CD4-positive, alpha-beta T cell (primary cell): ENCODE results near the gene HHEX. TPM values are rescaled to one million over a fixed set of nuclear protein-coding genes. Genes with fewer than 3 reads are reported as not detected.

Experiments used
- ATAC-seq: fragments of 200-7000 bp; cut with Tn5 transposase; one replicate; pipeline ENCODE4 v1.10.0; 2022; ENCODE audit warnings: mild to moderate bottlenecking; ENCODE audit not compliant: poor library complexity
- CTCF ChIA-PET: fragments of 350-600 bp; sonication (Branson Sonifier 250); formaldehyde crosslinking; loops from one replicate; lab custom pipeline; 2021; ENCODE audit warnings: antibody characterized with exemption, inconsistent platforms; lab: Charles Lee
- POLR2A ChIA-PET: fragments of 350-600 bp; sonication (Branson Sonifier 250); formaldehyde crosslinking; loops from one replicate; lab custom pipeline; 2021; ENCODE audit warnings: antibody characterized with exemption, inconsistent platforms; lab: Charles Lee
- DNase-seq, 14 experiments: peaks; one replicate each; pipeline ENCODE4 v3.0.0-alpha.2; 2013 to 2020; ENCODE audit warnings: mixed read lengths in 2 of 14
- H3K27ac ChIP-seq, 2 donors: one replicate each; pipeline versions ENCODE4 v1.5.1 to v1.7.0; 2013; ENCODE audit warnings: low read length in 2 of 2, low read depth in 1 of 2, mild to moderate bottlenecking in 1 of 2
- H3K27me3 ChIP-seq, 2 experiments: 1 replicate in 1 of 2; 2 replicates in 1 of 2; pipeline versions ENCODE4 v1.6.1 to v1.7.0; 2013; ENCODE audit warnings: low read length in 2 of 2, control low read depth in 1 of 2, mild to moderate bottlenecking in 1 of 2, moderate library complexity in 1 of 2; ENCODE audit not compliant: insufficient read depth in 2 of 2, control insufficient read depth in 1 of 2
- H3K36me3 ChIP-seq: one replicate; pipeline ENCODE4 v1.6.1; 2013; ENCODE audit warnings: low read length, control low read depth; ENCODE audit not compliant: insufficient read depth
- H3K4me1 ChIP-seq: one replicate; pipeline ENCODE4 v1.6.1; 2013; ENCODE audit warnings: low read length, control low read depth; ENCODE audit not compliant: insufficient read depth
- H3K4me3 ChIP-seq: one replicate; pipeline ENCODE4 v1.5.1; 2013; ENCODE audit warnings: mild to moderate bottlenecking, low read length, moderate library complexity
- H3K9me3 ChIP-seq, 2 experiments: 1 replicate in 1 of 2; 2 replicates in 1 of 2; pipeline versions ENCODE4 v1.6.1 to v1.7.0; 2013; ENCODE audit warnings: low read length in 2 of 2, mild to moderate bottlenecking in 2 of 2, control low read depth in 1 of 2, moderate library complexity in 1 of 2; ENCODE audit not compliant: control insufficient read depth in 1 of 2, insufficient read depth in 1 of 2
- H3K27ac Mint-ChIP-seq: one replicate; pipeline ENCODE4 v1.8.0; 2020; ENCODE audit warnings: mixed read lengths
- H3K27me3 Mint-ChIP-seq: one replicate; pipeline ENCODE4 v1.8.0; 2021; ENCODE audit warnings: mixed read lengths
- H3K36me3 Mint-ChIP-seq: one replicate; pipeline ENCODE4 v1.8.0; 2021; ENCODE audit warnings: low read depth, mixed read lengths
- H3K4me1 Mint-ChIP-seq: one replicate; pipeline ENCODE4 v1.8.0; 2021; ENCODE audit warnings: low read depth, mixed read lengths
- H3K4me3 Mint-ChIP-seq: one replicate; pipeline ENCODE4 v1.8.0; 2020; ENCODE audit warnings: mild to moderate bottlenecking, mixed read lengths
- H3K9me3 Mint-ChIP-seq: one replicate; pipeline ENCODE4 v1.8.0; 2020; ENCODE audit warnings: mixed read lengths
- intact Hi-C, 2 experiments: fragments of 100-400 bp; cut with DNase I in 1 of 2; cut with micrococcal nuclease in 1 of 2; formaldehyde crosslinking; loops; one replicate each; pipeline versions ENCODE4 v1.15.1 to v1.9.0; 2023 to 2025; cut with DNase I, micrococcal nuclease
- total RNA-seq, 174 experiments: library from RNA in 2 of 174; stranded (reverse) in 2 of 174; gene quantifications; one replicate each; pipeline ENCODE4 v1.2.3 and lab custom pipeline; 2021 to 2026
- TF ChIP-seq, protein P1 (sequence below): fragments of 200-600 bp; IDR thresholded peaks from one replicate; pipeline ENCODE4 v1.8.0; 2022; ENCODE audit warnings: antibody characterized with exemption, mild to moderate bottlenecking

The HHEX gene
- total RNA-seq, 2 experiments from 2014 or later = 0.96 to 1.0 TPM

- H3K27me3 Mint-ChIP-seq = peaks cover 56% of the 10 kb centered on the region
Observed at GRCh38 chr10:92681306-92681834, 8.4 kb upstream of the HHEX start.

DNA sequence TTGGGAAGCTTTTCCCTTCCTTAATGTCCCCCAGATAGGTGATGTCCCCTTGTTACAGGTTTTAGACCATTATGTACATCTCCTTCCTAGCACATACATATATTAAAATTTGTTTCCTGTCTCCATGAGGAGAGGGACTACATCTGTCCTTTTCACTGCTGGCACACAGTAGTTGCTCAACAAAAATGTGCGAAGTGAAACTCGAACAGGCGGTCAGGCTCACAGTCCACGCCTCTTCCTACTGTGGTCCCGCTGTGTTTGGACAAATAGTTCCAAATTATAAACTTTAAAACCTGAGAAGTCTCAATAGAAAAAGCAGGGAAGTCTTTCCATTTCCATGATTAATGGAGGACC, 1.2 kb upstream of the HHEX start:
- H3K27me3 Mint-ChIP-seq = peaks cover 80% of the 10 kb centered on the region
- H3K9me3 Mint-ChIP-seq = peaks cover 5% of the 10 kb centered on the region
- ChIA-PET POLR2A (no interaction called here), CTCF (no interaction called here)
- peaks cover 37% of the 10 kb centered on the region for H3K4me1 ChIP-seq
- peaks cover 0 to 24% of the 10 kb centered on the region in 2 experiments for H3K9me3 ChIP-seq
- H3K27me3 ChIP-seq = peaks cover 36 to 47% of the 10 kb centered on the region in 2 experiments
- H3K4me1 Mint-ChIP-seq = peaks cover 32% of the 10 kb centered on the region
- DNase-seq (no peak), ATAC-seq (no peak)
- no peaks in the 10 kb centered on the region for H3K36me3 ChIP-seq
- no peaks in the 10 kb centered on the region for H3K36me3 Mint-ChIP-seq
- intact Hi-C loops = no loop called here
- peak overlapping the region; percentile 82 for H3K4me3 Mint-ChIP-seq
- TF ChIP-seq, protein P1, sequence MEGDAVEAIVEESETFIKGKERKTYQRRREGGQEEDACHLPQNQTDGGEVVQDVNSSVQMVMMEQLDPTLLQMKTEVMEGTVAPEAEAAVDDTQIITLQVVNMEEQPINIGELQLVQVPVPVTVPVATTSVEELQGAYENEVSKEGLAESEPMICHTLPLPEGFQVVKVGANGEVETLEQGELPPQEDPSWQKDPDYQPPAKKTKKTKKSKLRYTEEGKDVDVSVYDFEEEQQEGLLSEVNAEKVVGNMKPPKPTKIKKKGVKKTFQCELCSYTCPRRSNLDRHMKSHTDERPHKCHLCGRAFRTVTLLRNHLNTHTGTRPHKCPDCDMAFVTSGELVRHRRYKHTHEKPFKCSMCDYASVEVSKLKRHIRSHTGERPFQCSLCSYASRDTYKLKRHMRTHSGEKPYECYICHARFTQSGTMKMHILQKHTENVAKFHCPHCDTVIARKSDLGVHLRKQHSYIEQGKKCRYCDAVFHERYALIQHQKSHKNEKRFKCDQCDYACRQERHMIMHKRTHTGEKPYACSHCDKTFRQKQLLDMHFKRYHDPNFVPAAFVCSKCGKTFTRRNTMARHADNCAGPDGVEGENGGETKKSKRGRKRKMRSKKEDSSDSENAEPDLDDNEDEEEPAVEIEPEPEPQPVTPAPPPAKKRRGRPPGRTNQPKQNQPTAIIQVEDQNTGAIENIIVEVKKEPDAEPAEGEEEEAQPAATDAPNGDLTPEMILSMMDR = no peak
- no peak overlapping the region for H3K27ac Mint-ChIP-seq
- H3K4me3 ChIP-seq = peak overlapping the region; percentile 57
- no peak overlapping the region for H3K27ac ChIP-seq

More at GRCh38 chr10:92681306-92681834, 8.4 kb upstream of the HHEX start:
- no peak overlapping the region for H3K27ac ChIP-seq
- H3K27me3 ChIP-seq = no peaks in the 10 kb centered on the region
- peak in 1 of 14 experiments; percentile 6 for DNase-seq
- H3K27ac Mint-ChIP-seq = no peak overlapping the region
- no peaks in the 10 kb centered on the region for H3K36me3 Mint-ChIP-seq
- ChIA-PET POLR2A (no interaction called here), CTCF (no interaction called here)
- intact Hi-C loops = no loop called here
- no peaks in the 10 kb centered on the region for H3K9me3 ChIP-seq
- H3K4me1 Mint-ChIP-seq = no peaks in the 10 kb centered on the region
- TF ChIP-seq, protein P1 = no peak
- H3K4me3 ChIP-seq = no peak overlapping the region
- H3K4me1 ChIP-seq = no peaks in the 10 kb centered on the region
- no peaks in the 10 kb centered on the region for H3K36me3 ChIP-seq
- no peak overlapping the region for H3K4me3 Mint-ChIP-seq
- ATAC-seq = no peak
- peaks cover 8% of the 10 kb centered on the region for H3K9me3 Mint-ChIP-seq

DNA sequence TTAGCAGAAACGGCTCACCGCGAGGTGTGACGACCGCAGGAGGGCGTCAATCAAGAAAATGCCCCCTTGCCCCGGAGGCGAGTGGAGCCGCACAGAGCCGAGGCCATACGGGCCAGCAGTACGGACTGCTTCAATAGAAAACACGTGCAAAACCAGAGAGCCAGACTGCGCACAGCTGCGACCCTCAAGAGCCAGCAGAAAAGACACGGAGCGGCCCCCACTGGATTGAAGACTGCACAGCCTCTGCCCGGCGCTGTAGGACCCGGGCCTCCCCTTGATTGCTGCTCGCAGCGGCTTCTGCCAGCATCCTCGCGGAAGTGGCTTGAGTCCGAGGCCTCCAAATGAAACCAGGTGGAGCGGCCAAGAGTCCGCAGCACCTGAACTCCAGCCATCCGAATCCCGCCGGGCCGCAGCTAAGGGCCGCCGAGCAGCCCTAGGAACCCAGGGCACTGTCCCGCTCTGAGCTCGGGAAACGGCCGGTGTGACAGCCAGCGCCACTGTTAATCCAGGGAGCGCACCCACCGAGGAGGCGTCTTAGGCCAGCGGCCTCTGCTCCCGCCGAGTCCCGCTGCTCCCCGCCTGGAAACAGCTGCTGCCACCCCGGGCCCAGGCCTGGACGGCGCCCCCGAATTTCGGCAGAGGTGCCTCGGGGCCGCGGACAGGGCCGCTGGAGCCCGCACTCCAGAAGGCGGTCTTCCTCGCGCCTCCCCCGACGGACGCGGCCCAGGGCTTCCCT, 660 bp upstream of the HHEX start:
- CTCF ChIA-PET = no interaction called here
- peak; percentile 16 for ATAC-seq
- peaks cover 82% of the 10 kb centered on the region for H3K27me3 Mint-ChIP-seq
- H3K27ac Mint-ChIP-seq = no peak overlapping the region
- peak overlapping the region; percentile 57 for H3K4me3 ChIP-seq
- peaks cover 37% of the 10 kb centered on the region for H3K4me1 ChIP-seq
- peaks cover 5% of the 10 kb centered on the region for H3K9me3 Mint-ChIP-seq
- H3K36me3 Mint-ChIP-seq = no peaks in the 10 kb centered on the region
- H3K4me1 Mint-ChIP-seq = peaks cover 32% of the 10 kb centered on the region
- H3K36me3 ChIP-seq = no peaks in the 10 kb centered on the region
- DNase-seq = peak in 3 of 14 experiments; percentile 4 to 32 (median 29)
- peaks cover 36 to 52% of the 10 kb centered on the region in 2 experiments for H3K27me3 ChIP-seq
- H3K27ac ChIP-seq = no peak overlapping the region
- peak overlapping the region; percentile 82 for H3K4me3 Mint-ChIP-seq
- POLR2A ChIA-PET = no interaction called here
- TF ChIP-seq, protein P1 = no peak
- peaks cover 0 to 24% of the 10 kb centered on the region in 2 experiments for H3K9me3 ChIP-seq
- intact Hi-C loops = no loop called here
